Smooth muscle cell (in vitro differentiated cells): Measurements from ENCODE around the gene MIDN. TPM values are rescaled to one million over a fixed set of nuclear protein-coding genes. Genes with fewer than 3 reads are reported as not detected.

Experiments used
- DNase-seq: peaks from one replicate; lab custom pipeline; 2025; ENCODE audit not compliant: unreplicated experiment; lab: John Stamatoyannopoulos, UW
- H2AFZ ChIP-seq: fragments of 200-600 bp; sonication (generic); 2 replicates; pipeline ENCODE4 v1.6.0; 2016; ENCODE audit warnings: antibody characterized with exemption, low read depth, mild to moderate bottlenecking
- H3F3A ChIP-seq: fragments of 200-600 bp; sonication (generic); 2 replicates; pipeline ENCODE4 v1.6.0; 2017; ENCODE audit warnings: antibody characterized with exemption, low read depth
- H3K27ac ChIP-seq: fragments of 200-600 bp; sonication (generic); 2 replicates; pipeline ENCODE4 v1.5.1; 2016; ENCODE audit warnings: low read depth, mild to moderate bottlenecking
- H3K27me3 ChIP-seq: fragments of 200-600 bp; sonication (generic); 2 replicates; pipeline ENCODE4 v1.6.1; 2016; ENCODE audit warnings: low read depth, mild to moderate bottlenecking
- H3K36me3 ChIP-seq: fragments of 200-600 bp; sonication (generic); 2 replicates; pipeline ENCODE4 v1.5.1; 2016; ENCODE audit warnings: low read depth
- H3K4me1 ChIP-seq: fragments of 200-600 bp; sonication (generic); 2 replicates; pipeline ENCODE4 v1.5.1; 2016; ENCODE audit warnings: low read depth
- H3K4me2 ChIP-seq: fragments of 200-600 bp; sonication (generic); 2 replicates; pipeline ENCODE4 v1.6.0; 2016; ENCODE audit warnings: mild to moderate bottlenecking
- H3K4me3 ChIP-seq: fragments of 200-600 bp; sonication (generic); 2 replicates; pipeline ENCODE4 v1.5.1; 2016; ENCODE audit warnings: mild to moderate bottlenecking
- H3K79me2 ChIP-seq: fragments of 200-600 bp; sonication (generic); 2 replicates; pipeline ENCODE4 v1.6.0; 2016; ENCODE audit warnings: low read depth, mild to moderate bottlenecking
- H3K9ac ChIP-seq: fragments of 200-600 bp; sonication (generic); 2 replicates; pipeline ENCODE4 v1.6.0; 2016; ENCODE audit warnings: low read depth
- H3K9me3 ChIP-seq: fragments of 200-600 bp; sonication (generic); replicated peaks from 2 replicates; pipeline ENCODE4 v1.5.1; 2016; ENCODE audit warnings: low read depth
- H4K20me1 ChIP-seq: fragments of 200-600 bp; sonication (generic); 2 replicates; pipeline ENCODE4 v1.6.0; 2016; ENCODE audit warnings: low read depth
- WGBS: methylation state at CpG from one replicate; pipeline ENCODE4 v1.1.7; 2016; ENCODE audit warnings: low lambda C conversion rate; 5-methylcytosine and 5-hydroxymethylcytosine counted together
- polyA plus RNA-seq: library from polyadenylated mRNA; unstranded; fragments of >200 nt; fragmentation: Nextera tagmentation; extraction: Ambion mirVana; gene quantifications from 2 replicates; pipeline ENCODE4 v1.2.1, GENCODE V29; 2016
- total RNA-seq: library from RNA; depleted of rRNA; stranded (reverse); fragments of >200 nt; gene quantifications from 2 replicates; pipeline ENCODE4 v1.2.3, GENCODE V29; 2014
- TF ChIP-seq, protein P1 (sequence below): fragments of 200-600 bp; sonication (generic); IDR thresholded peaks from 2 replicates; pipeline ENCODE4 v1.5.1; 2017; ENCODE audit warnings: borderline replicate concordance, mild to moderate bottlenecking, antibody characterized with exemption; ENCODE audit not compliant: insufficient read depth, poor library complexity, severe bottlenecking

MIDN gene
- total and polyA plus RNA-seq, 2 experiments from 2014 or later: 58.5 to 65.3 TPM

DNA sequence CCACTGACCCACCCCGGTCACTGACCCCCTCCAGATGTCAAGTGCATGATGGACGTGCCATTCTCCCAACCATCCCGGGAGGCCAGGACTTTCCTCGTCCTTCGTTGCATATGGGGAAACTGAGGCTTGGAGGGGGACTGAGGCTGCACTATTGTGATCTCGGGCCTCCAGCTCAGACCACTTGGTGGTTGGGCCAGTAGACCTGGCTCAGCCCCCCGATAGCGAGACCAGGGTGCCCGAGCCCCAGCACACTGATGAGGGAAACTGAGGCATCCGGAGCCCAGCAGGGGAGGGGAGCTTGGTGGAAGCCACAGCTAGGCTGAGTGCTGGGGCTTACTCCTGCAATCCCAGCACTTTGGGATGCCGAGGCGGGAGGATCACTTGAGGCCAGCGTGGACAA lies 47.7 kb downstream of the MIDN start:
- no peaks in the 10 kb centered on the region for H3F3A ChIP-seq

DNA sequence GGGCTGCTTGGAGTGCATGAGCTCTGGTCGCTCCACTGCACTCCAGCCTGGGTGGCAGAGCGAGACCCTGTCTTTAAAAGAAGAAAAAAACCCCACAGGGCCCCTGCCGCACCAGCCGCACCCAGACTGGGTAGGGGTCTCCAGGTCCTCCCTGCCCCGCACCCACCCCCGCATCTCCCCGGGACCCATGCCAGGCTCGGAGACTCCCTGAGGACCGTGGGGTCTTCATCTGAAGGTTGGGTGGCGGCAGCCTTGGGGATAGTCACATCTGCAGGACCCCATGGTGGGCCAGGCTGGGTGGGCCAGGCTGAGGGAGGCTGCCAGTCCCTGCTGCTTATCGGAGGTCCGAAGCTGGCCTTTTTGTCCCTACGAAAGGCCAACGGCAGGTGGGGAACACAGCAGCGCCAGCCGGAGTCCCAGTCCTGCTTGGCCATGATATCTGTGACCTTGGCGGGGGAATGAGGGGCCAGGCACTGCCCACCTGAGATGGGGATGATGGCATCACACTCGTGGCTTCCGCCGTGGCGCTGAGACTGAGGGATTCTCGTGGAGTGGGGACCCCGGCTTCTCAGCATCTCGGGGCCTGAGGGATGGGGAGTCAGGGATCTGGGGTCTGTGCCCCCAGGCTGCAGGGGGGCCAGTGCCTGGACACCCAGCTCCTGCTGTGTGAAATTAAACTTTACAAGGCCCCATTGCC lies 48.3 kb downstream of the MIDN start:
- Histone ChIP-seq H3K36me3 (no peaks in the 10 kb centered on the region), H3K27me3 (no peaks in the 10 kb centered on the region), H3K9me3 (no peaks in the 10 kb centered on the region), H4K20me1 (peaks cover 39% of the 10 kb centered on the region), H3K79me2 (no peaks in the 10 kb centered on the region), H3K27ac (no peak overlapping the region), H3F3A (no peaks in the 10 kb centered on the region), H2AFZ (no peak overlapping the region), H3K4me1 (peaks cover 4% of the 10 kb centered on the region), H3K4me2 (no peak overlapping the region), H3K4me3 (no peak overlapping the region), H3K9ac (no peak overlapping the region)
- TF ChIP-seq, protein P1, sequence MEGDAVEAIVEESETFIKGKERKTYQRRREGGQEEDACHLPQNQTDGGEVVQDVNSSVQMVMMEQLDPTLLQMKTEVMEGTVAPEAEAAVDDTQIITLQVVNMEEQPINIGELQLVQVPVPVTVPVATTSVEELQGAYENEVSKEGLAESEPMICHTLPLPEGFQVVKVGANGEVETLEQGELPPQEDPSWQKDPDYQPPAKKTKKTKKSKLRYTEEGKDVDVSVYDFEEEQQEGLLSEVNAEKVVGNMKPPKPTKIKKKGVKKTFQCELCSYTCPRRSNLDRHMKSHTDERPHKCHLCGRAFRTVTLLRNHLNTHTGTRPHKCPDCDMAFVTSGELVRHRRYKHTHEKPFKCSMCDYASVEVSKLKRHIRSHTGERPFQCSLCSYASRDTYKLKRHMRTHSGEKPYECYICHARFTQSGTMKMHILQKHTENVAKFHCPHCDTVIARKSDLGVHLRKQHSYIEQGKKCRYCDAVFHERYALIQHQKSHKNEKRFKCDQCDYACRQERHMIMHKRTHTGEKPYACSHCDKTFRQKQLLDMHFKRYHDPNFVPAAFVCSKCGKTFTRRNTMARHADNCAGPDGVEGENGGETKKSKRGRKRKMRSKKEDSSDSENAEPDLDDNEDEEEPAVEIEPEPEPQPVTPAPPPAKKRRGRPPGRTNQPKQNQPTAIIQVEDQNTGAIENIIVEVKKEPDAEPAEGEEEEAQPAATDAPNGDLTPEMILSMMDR: no peak
- no peak for DNase-seq
- 94% methylated on average over 24 of the region's 24 CpGs for WGBS

More for the DNA sequence above, 47.7 kb downstream of the MIDN start:
- Histone ChIP-seq H3K9ac (no peak overlapping the region), H3K4me2 (no peak overlapping the region), H3K27me3 (no peaks in the 10 kb centered on the region), H3K4me3 (no peak overlapping the region), H3K79me2 (no peaks in the 10 kb centered on the region), H3K9me3 (no peaks in the 10 kb centered on the region), H3K4me1 (peaks cover 4% of the 10 kb centered on the region), H3K27ac (no peak overlapping the region), H2AFZ (no peak overlapping the region), H4K20me1 (peaks cover 46% of the 10 kb centered on the region), H3K36me3 (no peaks in the 10 kb centered on the region)
- TF ChIP-seq, protein P1: no peak
- 98% methylated on average over 12 of the region's 13 CpGs for WGBS
- DNase-seq: no peak

GRCh38 chr19:1298235-1298634 lies 49.9 kb downstream of the MIDN start:
- no peak overlapping the region for H3K4me3 ChIP-seq
- no peak overlapping the region for H3K27ac ChIP-seq
- peaks cover 4% of the 10 kb centered on the region for H3K4me1 ChIP-seq
- no peaks in the 10 kb centered on the region for H3K79me2 ChIP-seq
- H3K9me3 ChIP-seq: no peaks in the 10 kb centered on the region
- no peak for DNase-seq
- H3K4me2 ChIP-seq: no peak overlapping the region
- H3K9ac ChIP-seq: no peak overlapping the region
- H2AFZ ChIP-seq: no peak overlapping the region
- H4K20me1 ChIP-seq: peaks cover 27% of the 10 kb centered on the region
- H3K36me3 ChIP-seq: no peaks in the 10 kb centered on the region
- no peaks in the 10 kb centered on the region for H3K27me3 ChIP-seq
- no peaks in the 10 kb centered on the region for H3F3A ChIP-seq
- 92% methylated on average over 8 of the region's 8 CpGs for WGBS
- TF ChIP-seq, protein P1: no peak

DNA sequence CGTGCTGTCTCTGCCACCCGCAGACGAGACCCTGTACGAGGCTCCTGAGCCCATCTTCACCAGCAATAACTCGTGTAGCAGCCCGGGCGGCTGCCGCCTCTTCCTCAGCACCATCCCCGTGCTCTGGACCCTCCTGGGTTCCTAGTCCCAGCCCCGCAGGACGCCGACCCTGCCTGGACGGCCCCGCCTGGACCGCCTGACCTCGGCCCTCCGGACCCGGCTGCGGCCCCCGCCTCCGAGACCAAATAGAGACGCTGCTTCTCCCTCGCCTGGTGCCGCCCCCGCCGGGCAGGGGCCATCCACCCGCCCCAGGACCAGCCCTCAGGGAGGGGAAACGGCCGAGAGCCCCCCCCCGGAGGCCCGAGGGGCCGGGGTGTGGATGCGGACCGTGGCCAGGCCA lies 51.4 kb downstream of the MIDN start:
- no peak overlapping the region for H3K4me3 ChIP-seq
- H3K4me1 ChIP-seq: peaks cover 4% of the 10 kb centered on the region

More for the DNA sequence above, 51.4 kb downstream of the MIDN start:
- Histone ChIP-seq H3F3A (no peaks in the 10 kb centered on the region), H3K4me2 (no peak overlapping the region), H3K27ac (no peak overlapping the region), H3K9me3 (no peaks in the 10 kb centered on the region), H3K27me3 (no peaks in the 10 kb centered on the region), H3K79me2 (no peaks in the 10 kb centered on the region), H4K20me1 (peaks cover 12% of the 10 kb centered on the region), H2AFZ (no peak overlapping the region), H3K36me3 (no peaks in the 10 kb centered on the region), H3K9ac (no peak overlapping the region)
- DNase-seq: no peak
- TF ChIP-seq, protein P1: no peak
- WGBS: 95% methylated on average over 29 of the region's 34 CpGs
